Mucosa of descending colon (tissue), 3 donors: ENCODE results near the gene PREPL. TPM values are rescaled to one million over a fixed set of nuclear protein-coding genes. Genes with fewer than 3 reads are reported as not detected.

Experiments used
- ATAC-seq: fragments of 200-7000 bp; cut with Tn5 transposase; one replicate; pipeline ENCODE4 v1.9.1; 2020; ENCODE audit warnings: mild to moderate bottlenecking, moderate library complexity
- DNase-seq, 3 donors: peaks; one replicate each; pipeline ENCODE4 v3.0.0-alpha.2; 2020
- H3K36me3 ChIP-seq: fragments of 200-600 bp; one replicate; pipeline ENCODE4 v1.8.0; 2021; ENCODE audit warnings: low read depth, mild to moderate bottlenecking
- H3K4me1 ChIP-seq: fragments of 200-600 bp; one replicate; pipeline ENCODE4 v1.8.0; 2021; ENCODE audit warnings: low read depth, mild to moderate bottlenecking
- H3K4me3 ChIP-seq: fragments of 200-600 bp; one replicate; pipeline ENCODE4 v1.8.0; 2021; ENCODE audit warnings: mild to moderate bottlenecking
- H3K9me3 ChIP-seq: fragments of 200-600 bp; one replicate; pipeline ENCODE4 v1.8.0; 2021; ENCODE audit warnings: mild to moderate bottlenecking
- CTCF ChIP-seq: fragments of 200-600 bp; IDR thresholded peaks from one replicate; pipeline ENCODE4 v1.8.0; 2022; ENCODE audit warnings: antibody characterized with exemption, mild to moderate bottlenecking
- intact Hi-C, 2 donors: fragments of 100-400 bp; cut with DNase I in 1 of 2; cut with micrococcal nuclease in 1 of 2; formaldehyde crosslinking; loops; one replicate each; pipeline versions ENCODE4 v1.11.0 to v1.11.1; 2022; cut with DNase I, micrococcal nuclease
- total RNA-seq, 3 donors: library from RNA; stranded (reverse); fragmentation: NEBNext Ultra II Directional in 2 of 3; extraction: Animal tissue kit (Norgen Biotek cat#: 25700) in 2 of 3; gene quantifications; one replicate each; pipeline versions ENCODE4 v1.2.1 to v1.2.4, GENCODE V29; 2021 to 2023
- donor health status: DM: no; HTN: no; CAD: no; lungs with moderate emphysema.
- donor health status: DM: no; HTN: no; CAD: no.
- donor health status: DM: no; HTN: yes; CAD: no.

The PREPL gene
- total RNA-seq, 3 donors from 2014 or later = 32.5 to 48.7 (median 32.5) TPM

- no peak for TF ChIP-seq CTCF
- no peak for ATAC-seq
Observed at GRCh38 chr2:44348400-44348799, 12.9 kb downstream of the PREPL start.

GRCh38 chr2:44347526-44347925, 13.8 kb downstream of the PREPL start:
- ATAC-seq = no peak
- H3K9me3 ChIP-seq = no peaks in the 10 kb centered on the region
- intact Hi-C loops = no loop called here

More at GRCh38 chr2:44348400-44348799, 12.9 kb downstream of the PREPL start:
- H3K4me3 ChIP-seq = no peak overlapping the region
- no peaks in the 10 kb centered on the region for H3K36me3 ChIP-seq
- no peak for DNase-seq
- H3K4me1 ChIP-seq = no peaks in the 10 kb centered on the region
- H3K9me3 ChIP-seq = no peaks in the 10 kb centered on the region
- intact Hi-C loops = no loop called here

GRCh38 chr2:44342854-44343253, 18.4 kb downstream of the PREPL start:
- no peak for ATAC-seq
- peak in 1 of 3 donors; percentile 35 for DNase-seq
- no peaks in the 10 kb centered on the region for H3K9me3 ChIP-seq
- no peaks in the 10 kb centered on the region for H3K36me3 ChIP-seq
- TF ChIP-seq CTCF = no peak
- intact Hi-C loops = no loop called here
- no peaks in the 10 kb centered on the region for H3K4me1 ChIP-seq
- H3K4me3 ChIP-seq = no peak overlapping the region

More at GRCh38 chr2:44347526-44347925, 13.8 kb downstream of the PREPL start:
- DNase-seq = no peak
- Histone ChIP-seq H3K36me3 (no peaks in the 10 kb centered on the region), H3K4me3 (no peak overlapping the region), H3K4me1 (no peaks in the 10 kb centered on the region)
- no peak for TF ChIP-seq CTCF

- no peaks in the 10 kb centered on the region for H3K9me3 ChIP-seq
- H3K4me1 ChIP-seq = no peaks in the 10 kb centered on the region
- intact Hi-C loops = no loop called here
- H3K4me3 ChIP-seq = no peak overlapping the region
- ATAC-seq (no peak), DNase-seq (no peak)
- H3K36me3 ChIP-seq = no peaks in the 10 kb centered on the region
- TF ChIP-seq CTCF = no peak
Observed at GRCh38 chr2:44335806-44336538, 25.3 kb downstream of the PREPL start.

- H3K4me1 ChIP-seq = no peaks in the 10 kb centered on the region
- no peaks in the 10 kb centered on the region for H3K36me3 ChIP-seq
- H3K4me3 ChIP-seq = no peak overlapping the region
- ATAC-seq (no peak), DNase-seq (no peak)
- no peak for TF ChIP-seq CTCF
- H3K9me3 ChIP-seq = no peaks in the 10 kb centered on the region
- intact Hi-C loops = no loop called here
Observed at GRCh38 chr2:44333994-44334393, 27.3 kb downstream of the PREPL start.
